GM12872 (cell line): ENCODE measurements around the gene UNCX.

Source experiments
- CTCF ChIP-seq: IDR thresholded peaks from 3 replicates; pipeline ENCODE4 v1.5.1; 2011; ENCODE audit warnings: low read depth, mild to moderate bottlenecking, low read length, moderate library complexity; ENCODE audit not compliant: insufficient read depth

UNCX gene

GRCh38 chr7:1251796-1252539 is 19.3 kb downstream of the UNCX start:
- no peak for TF ChIP-seq CTCF

- no peak for TF ChIP-seq CTCF
Measured at GRCh38 chr7:1252540-1253090, 19.9 kb downstream of the UNCX start.

- no peak for TF ChIP-seq CTCF
Measured at GRCh38 chr7:1253681-1254181, 21.1 kb downstream of the UNCX start.

- no peak for TF ChIP-seq CTCF
Measured at GRCh38 chr7:1254281-1255079, 21.8 kb downstream of the UNCX start.

- no peak for TF ChIP-seq CTCF
Measured at GRCh38 chr7:1255080-1255816, 22.6 kb downstream of the UNCX start.

GRCh38 chr7:1255817-1256340 is 23.2 kb downstream of the UNCX start:
- no peak for TF ChIP-seq CTCF
